ENCODE results near the gene CIITA.

Gene CIITA

GRCh38 chr16:10982465-10983150, 105.6 kb downstream of the CIITA start:
- DNase-seq: no peak

GRCh38 chr16:10983159-10983558, 106.2 kb downstream of the CIITA start:
- DNase-seq: no peak

- DNase-seq: no peak
These were observed 107.5 kb downstream of the CIITA start for GRCh38 chr16:10984509-10984908.

Data from stimulated activated CD8-positive, alpha-beta memory T cell treated with anti-CD3 and anti-CD28 coated beads, Interleukin-4, amount 100 ng/mL, for 48 hours (primary cell).